Suppressor macrophage (primary cell): ENCODE measurements around the gene PPA2.
"Not testable (repeated sequence)": the region's sequence is repeated elsewhere in the genome, so short reads cannot be mapped to it uniquely, and the experiment has no call there.

Experiments used
- DNase-seq, 4 experiments: peaks; one replicate each; pipeline ENCODE4 v3.0.0-alpha.2; 2020 to 2022

Gene PPA2

DNA sequence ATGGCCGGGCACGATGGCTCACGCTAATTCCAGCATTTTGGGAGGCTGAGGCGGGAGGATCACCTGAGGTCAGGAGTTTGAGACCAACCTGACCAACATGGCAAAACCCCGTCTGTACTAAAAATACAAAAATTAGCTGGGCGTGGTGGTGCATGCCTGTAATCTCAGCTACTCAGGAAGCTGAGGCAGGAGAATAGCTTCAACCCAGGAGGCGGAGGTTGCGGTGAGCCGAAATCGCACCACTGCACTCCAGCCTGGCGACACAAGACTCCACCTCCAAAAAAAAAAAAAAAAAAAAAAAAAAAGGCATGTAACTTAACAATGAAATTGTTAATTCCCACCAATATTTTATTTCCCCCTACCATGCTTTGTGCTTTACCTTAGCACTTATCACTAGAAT is 15.3 kb downstream of the PPA2 start:
- DNase-seq: not testable (repeated sequence)

DNA sequence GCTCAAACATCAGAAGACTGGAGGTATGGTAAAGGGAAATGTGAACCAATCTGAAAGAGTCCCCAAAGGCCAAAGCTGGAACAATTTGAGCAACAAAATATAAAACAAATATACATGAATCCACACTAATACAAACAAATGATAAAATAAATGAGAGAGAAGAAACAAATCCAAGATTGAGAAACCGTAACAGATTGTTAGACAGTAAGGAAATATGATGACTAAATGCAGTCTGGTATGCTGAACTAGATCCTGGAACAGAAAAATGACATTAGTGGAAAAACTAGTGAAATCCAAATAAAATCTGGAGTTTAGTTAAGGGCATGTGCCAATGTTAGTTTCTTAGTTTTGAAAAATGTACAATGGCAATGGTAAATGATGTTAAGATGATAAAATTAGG is 15.9 kb downstream of the PPA2 start:
- no peak for DNase-seq

- DNase-seq: no peak
Observed at GRCh38 chr4:105455998-105456397, 17.9 kb downstream of the PPA2 start.

GRCh38 chr4:105455182-105455581 is 18.7 kb downstream of the PPA2 start:
- DNase-seq: no peak

GRCh38 chr4:105453550-105454205 is 20.2 kb downstream of the PPA2 start:
- no peak for DNase-seq

DNA sequence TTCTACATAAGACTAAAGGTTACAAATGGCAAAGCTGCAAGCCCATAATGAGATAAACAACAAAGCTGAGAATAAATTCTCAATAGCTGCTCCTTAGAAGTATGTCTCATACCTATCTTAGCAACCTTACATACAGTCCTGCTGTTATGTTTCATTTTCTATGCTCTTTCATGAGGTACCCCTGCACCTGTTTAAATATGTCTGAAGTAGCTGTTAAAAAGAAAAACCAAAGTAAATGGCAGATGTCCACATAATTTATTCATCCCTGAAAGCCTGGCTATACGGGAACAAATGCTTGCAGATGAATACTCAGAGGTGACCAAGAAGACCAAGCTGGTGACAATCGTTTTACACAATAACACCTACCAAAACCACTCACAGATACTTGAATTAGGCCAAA is 22.5 kb downstream of the PPA2 start:
- DNase-seq: no peak

- DNase-seq: no peak
Observed at GRCh38 chr4:105440890-105441289, 33.0 kb downstream of the PPA2 start.

- DNase-seq: no peak
Observed at GRCh38 chr4:105437637-105438036, 36.2 kb downstream of the PPA2 start.

GRCh38 chr4:105436414-105436813 is 37.4 kb downstream of the PPA2 start:
- DNase-seq: no peak

GRCh38 chr4:105434940-105435339 is 38.9 kb downstream of the PPA2 start:
- DNase-seq: no peak

DNA sequence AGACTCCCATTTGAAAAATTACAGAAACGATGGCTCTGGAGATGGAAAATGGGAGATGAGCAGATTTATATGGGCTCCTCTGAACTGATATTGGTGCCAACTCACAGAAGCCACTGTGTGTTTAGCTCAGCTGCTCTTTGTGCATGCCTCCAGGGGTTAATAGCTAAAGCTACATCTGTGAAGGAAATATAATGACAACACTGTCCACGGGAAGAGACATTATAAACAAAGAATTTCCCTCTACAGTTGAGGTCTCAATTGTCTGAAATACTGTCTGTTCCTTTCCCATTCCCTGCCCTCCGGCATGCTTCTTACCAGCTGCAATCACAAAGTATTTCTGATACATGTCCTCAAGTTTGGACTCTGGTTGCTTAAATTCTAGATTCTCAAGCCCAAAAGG is 40.4 kb downstream of the PPA2 start:
- no peak for DNase-seq

DNA sequence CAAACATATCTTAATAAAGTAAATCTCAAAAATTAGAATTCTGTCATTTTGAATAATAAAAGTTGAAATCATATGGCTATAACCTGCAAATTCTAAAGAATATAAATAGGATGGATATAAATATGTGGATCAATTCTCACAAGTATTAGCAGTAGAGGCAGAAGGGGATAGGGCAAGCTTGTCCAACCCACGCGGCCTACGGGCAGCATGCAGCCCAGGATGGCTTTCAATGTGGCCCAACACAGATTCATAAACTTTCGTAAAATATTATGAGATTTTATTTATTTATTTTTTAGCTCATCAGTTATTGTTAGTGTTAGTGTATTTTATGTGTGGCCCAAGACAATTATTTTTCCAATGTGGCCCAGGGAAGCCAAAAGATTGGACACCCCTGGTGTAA is 41.4 kb downstream of the PPA2 start:
- no peak for DNase-seq

- no peak for DNase-seq
Observed at GRCh38 chr4:105430811-105431210, 43.1 kb downstream of the PPA2 start.

DNA sequence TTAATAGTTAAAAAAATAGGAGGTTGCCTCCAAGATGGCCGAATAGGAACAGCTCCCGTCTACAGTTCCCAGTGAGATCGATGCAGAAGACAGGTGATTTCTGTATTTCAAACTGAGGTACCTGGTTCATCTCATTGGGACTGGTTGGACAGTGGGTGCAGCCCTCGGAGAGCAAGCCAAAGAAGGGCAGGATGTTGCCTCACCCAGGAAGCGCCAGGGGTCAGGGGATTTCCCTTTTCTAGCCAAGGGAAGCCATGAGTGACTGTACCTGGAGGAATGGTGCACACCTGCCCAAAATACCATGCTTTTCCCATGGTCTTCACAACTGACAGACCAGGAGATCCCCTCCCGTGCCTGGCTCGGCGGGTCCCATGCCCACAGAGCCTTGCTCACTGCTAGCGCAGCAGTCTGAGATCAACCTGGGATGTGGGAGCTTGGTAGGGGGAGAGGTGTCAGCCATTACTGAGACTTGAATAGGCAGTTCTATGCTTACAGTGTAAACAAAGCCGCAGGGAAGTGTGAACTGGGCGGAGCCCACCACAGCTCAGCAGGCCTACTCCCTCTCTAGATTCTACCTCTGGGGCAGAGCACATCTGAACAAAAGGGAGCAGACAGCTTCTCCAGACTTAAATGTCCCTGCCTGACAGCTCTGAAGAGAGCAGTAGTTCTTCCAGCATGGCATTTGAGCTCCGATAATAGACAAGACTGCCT is 47.5 kb downstream of the PPA2 start:
- DNase-seq: no peak

DNA sequence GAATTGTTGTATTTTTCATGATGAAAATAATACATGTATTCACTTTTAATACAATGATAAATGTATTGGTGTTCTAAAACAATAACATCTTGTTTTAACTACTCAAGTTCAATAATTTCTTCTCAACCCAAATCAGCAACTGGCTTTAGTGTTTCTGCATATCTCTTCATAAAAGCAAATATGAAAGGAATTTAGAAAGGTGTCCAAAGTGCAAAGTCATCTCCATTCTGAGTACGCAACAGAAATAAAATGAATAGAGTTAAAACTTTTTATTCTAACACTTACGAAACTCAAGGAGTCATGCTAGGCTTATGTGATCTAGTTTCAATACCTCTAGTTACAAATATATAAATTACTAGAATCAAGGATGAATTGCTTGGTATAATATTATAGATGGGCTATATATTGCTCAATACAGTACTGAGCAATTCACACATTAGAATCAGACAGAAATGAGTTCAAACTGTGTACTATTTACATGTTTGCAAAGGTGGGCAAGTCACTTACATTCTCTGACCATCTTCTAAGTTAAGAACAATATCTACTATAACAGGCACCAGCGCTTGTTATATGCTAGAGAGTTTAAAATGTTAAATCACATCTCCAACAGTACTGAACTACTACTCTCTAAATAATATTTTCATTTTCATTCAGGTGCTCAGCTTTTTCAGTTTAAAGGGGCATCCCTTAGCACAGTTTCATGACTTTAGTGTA is 51.5 kb downstream of the PPA2 start:
- DNase-seq: no peak

DNA sequence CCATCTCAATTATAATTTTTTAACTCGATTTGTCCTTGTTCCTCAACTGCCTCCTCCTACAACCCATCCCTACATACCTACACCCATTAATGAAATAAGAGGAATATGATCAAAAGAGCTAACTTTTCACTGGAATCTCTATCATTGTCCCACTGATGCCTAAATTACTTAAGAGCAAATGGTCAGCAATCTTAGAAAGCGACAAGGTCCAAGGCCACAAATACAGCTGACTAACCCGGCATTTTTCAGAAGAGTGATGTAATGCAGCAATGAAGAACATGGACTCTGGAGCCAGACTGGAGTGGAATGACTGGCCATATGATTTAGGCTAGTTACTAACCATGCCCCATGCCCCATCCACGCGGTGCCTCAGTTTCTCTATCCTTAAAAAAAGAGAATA is 56.2 kb downstream of the PPA2 start:
- no peak for DNase-seq

GRCh38 chr4:105415281-105415744 is 58.5 kb downstream of the PPA2 start:
- DNase-seq: no peak

- no peak for DNase-seq
Observed at GRCh38 chr4:105414316-105414715, 59.5 kb downstream of the PPA2 start.

DNA sequence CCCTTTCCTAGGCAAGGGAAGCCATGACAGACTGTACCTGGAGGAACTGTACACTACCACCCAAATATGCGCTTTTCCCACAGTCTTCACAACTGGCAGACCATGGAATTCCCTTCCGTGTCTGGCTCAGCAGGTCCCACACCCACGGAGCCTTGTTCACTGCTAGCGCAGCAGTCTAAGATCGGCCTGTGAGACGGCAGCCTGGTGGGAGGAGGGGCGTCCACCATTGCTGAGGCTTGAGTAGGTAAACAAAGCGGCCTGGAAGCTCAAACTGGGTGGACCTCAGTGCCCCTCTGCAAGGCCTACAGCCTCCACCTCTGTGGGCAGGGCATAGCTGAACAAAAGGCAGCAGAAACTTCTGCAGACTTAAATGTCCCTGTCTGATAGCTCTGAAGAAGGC is 64.7 kb downstream of the PPA2 start:
- not testable (repeated sequence) for DNase-seq

- no peak for DNase-seq
Observed at GRCh38 chr4:105400901-105401677, 72.8 kb downstream of the PPA2 start.

DNA sequence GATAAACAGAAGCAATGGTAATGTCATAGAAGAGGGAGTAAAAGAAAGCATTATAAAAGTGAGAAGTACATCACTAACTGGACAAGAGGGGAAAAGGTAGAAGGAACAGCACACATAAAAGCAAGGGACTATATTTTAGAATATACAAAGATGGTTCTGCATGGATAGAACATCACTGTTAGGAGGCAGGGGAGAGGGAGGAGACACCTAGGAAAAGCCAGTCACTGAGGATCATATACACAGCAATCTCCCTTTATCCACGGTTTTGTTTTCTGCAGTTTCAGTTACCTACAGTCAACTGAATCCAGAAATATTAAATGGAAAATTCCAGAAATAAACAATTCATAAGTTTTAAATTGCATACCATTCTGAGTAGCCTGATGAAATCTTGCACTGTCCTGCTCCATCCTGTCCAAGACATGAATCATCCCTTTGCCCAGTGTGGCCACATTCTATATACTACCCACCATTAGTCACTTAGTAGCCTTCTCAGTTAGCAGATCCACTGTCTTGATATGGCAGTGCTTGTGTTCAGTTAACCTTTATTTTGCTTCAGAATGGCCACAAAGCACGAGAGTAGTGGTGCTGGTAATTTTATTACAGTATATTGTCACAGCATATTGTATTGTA is 74.2 kb downstream of the PPA2 start:
- DNase-seq: no peak

GRCh38 chr4:105392858-105393257 is 81.0 kb downstream of the PPA2 start:
- no peak for DNase-seq

- DNase-seq: no peak
Observed at GRCh38 chr4:105389167-105389566, 84.7 kb downstream of the PPA2 start.
